Mucosa of rectum (tissue), 2 donors: ENCODE measurements around the gene CDH22.

Experiments used
- H3K27ac ChIP-seq, 2 donors: one replicate each; pipeline ENCODE4 v1.7.0; 2013; ENCODE audit warnings: inconsistent platforms in 2 of 2, low read depth in 2 of 2, low read length in 2 of 2
- H3K27me3 ChIP-seq, 2 donors: one replicate each; pipeline ENCODE4 v1.7.0; 2013; ENCODE audit warnings: low read length in 2 of 2; ENCODE audit not compliant: control insufficient read depth in 2 of 2, insufficient read depth in 2 of 2
- H3K36me3 ChIP-seq, 2 donors: one replicate each; pipeline ENCODE4 v1.7.0; 2013; ENCODE audit warnings: low read length in 2 of 2; ENCODE audit not compliant: control insufficient read depth in 2 of 2, insufficient read depth in 2 of 2
- H3K4me1 ChIP-seq, 2 donors: one replicate each; pipeline ENCODE4 v1.7.0; 2013; ENCODE audit warnings: low read length in 2 of 2, mild to moderate bottlenecking in 1 of 2; ENCODE audit not compliant: control insufficient read depth in 2 of 2, insufficient read depth in 2 of 2
- H3K4me3 ChIP-seq, 2 donors: one replicate each; pipeline ENCODE4 v1.7.0; 2013; ENCODE audit warnings: low read length in 2 of 2
- H3K9ac ChIP-seq, 2 donors: one replicate each; pipeline ENCODE4 v1.7.0; 2013; ENCODE audit warnings: low read length in 2 of 2, low read depth in 1 of 2, mild to moderate bottlenecking in 1 of 2
- H3K9me3 ChIP-seq, 2 donors: one replicate each; pipeline ENCODE4 v1.7.0; 2013; ENCODE audit warnings: low read length in 2 of 2; ENCODE audit not compliant: control insufficient read depth in 2 of 2
- donor health status: healthy.
- donor health status: Normal muscosa, but diverticular disease.

Gene CDH22

GRCh38 chr20:46139908-46140482 lies 168.3 kb downstream of the CDH22 start:
- no peaks in the 10 kb centered on the region for H3K4me1 ChIP-seq
- H3K9me3 ChIP-seq, result no peaks in the 10 kb centered on the region
- no peaks in the 10 kb centered on the region for H3K36me3 ChIP-seq
- H3K9ac ChIP-seq, result no peak overlapping the region
- peaks cover 15 to 20% of the 10 kb centered on the region in 2 donors for H3K27me3 ChIP-seq
- H3K4me3 ChIP-seq, result no peak overlapping the region
- no peak overlapping the region for H3K27ac ChIP-seq

- no peak overlapping the region for H3K9ac ChIP-seq
- peaks cover 12 to 20% of the 10 kb centered on the region in 2 donors for H3K27me3 ChIP-seq
Observed at GRCh38 chr20:46139266-46139889, 168.9 kb downstream of the CDH22 start.

GRCh38 chr20:46137816-46138215 lies 170.5 kb downstream of the CDH22 start:
- Histone ChIP-seq H3K9ac (no peak overlapping the region), H3K4me1 (no peaks in the 10 kb centered on the region), H3K4me3 (no peak overlapping the region), H3K27me3 (peaks cover 16 to 20% of the 10 kb centered on the region in 2 donors), H3K36me3 (no peaks in the 10 kb centered on the region), H3K9me3 (no peaks in the 10 kb centered on the region), H3K27ac (no peak overlapping the region)

More at GRCh38 chr20:46139266-46139889, 168.9 kb downstream of the CDH22 start:
- Histone ChIP-seq H3K36me3 (no peaks in the 10 kb centered on the region), H3K4me3 (no peak overlapping the region), H3K9me3 (no peaks in the 10 kb centered on the region), H3K4me1 (no peaks in the 10 kb centered on the region), H3K27ac (no peak overlapping the region)

GRCh38 chr20:46135856-46136633 lies 172.3 kb downstream of the CDH22 start:
- Histone ChIP-seq H3K9ac (no peak overlapping the region), H3K9me3 (no peaks in the 10 kb centered on the region), H3K27ac (no peak overlapping the region), H3K4me1 (no peaks in the 10 kb centered on the region), H3K4me3 (no peak overlapping the region), H3K36me3 (no peaks in the 10 kb centered on the region), H3K27me3 (peaks cover 13 to 16% of the 10 kb centered on the region in 2 donors)

- Histone ChIP-seq H3K36me3 (no peaks in the 10 kb centered on the region), H3K27ac (no peak overlapping the region), H3K4me3 (no peak overlapping the region), H3K4me1 (peaks cover 0 to 2% of the 10 kb centered on the region in 2 donors), H3K9me3 (no peaks in the 10 kb centered on the region), H3K9ac (no peak overlapping the region), H3K27me3 (peaks cover 13 to 18% of the 10 kb centered on the region in 2 donors)
Observed at GRCh38 chr20:46134716-46135115, 173.6 kb downstream of the CDH22 start.

- Histone ChIP-seq H3K9me3 (no peaks in the 10 kb centered on the region), H3K27me3 (peaks cover 7 to 18% of the 10 kb centered on the region in 2 donors), H3K4me3 (no peak overlapping the region), H3K4me1 (peaks cover 0 to 2% of the 10 kb centered on the region in 2 donors), H3K36me3 (no peaks in the 10 kb centered on the region), H3K9ac (no peak overlapping the region), H3K27ac (no peak overlapping the region)
Observed at GRCh38 chr20:46133886-46134654, 174.2 kb downstream of the CDH22 start.

GRCh38 chr20:46132705-46133120 lies 175.6 kb downstream of the CDH22 start:
- Histone ChIP-seq H3K9ac (no peak overlapping the region), H3K9me3 (no peaks in the 10 kb centered on the region), H3K27me3 (peaks cover 2 to 13% of the 10 kb centered on the region in 2 donors), H3K36me3 (no peaks in the 10 kb centered on the region), H3K4me3 (no peak overlapping the region), H3K27ac (no peak overlapping the region), H3K4me1 (peaks cover 0 to 2% of the 10 kb centered on the region in 2 donors)

- Histone ChIP-seq H3K4me1 (peaks cover 0 to 2% of the 10 kb centered on the region in 2 donors), H3K27ac (no peak overlapping the region), H3K9me3 (no peaks in the 10 kb centered on the region), H3K27me3 (peaks cover 0 to 10% of the 10 kb centered on the region in 2 donors), H3K9ac (no peak overlapping the region), H3K36me3 (peaks cover 0 to 2% of the 10 kb centered on the region in 2 donors), H3K4me3 (no peak overlapping the region)
Observed at GRCh38 chr20:46131396-46131795, 176.9 kb downstream of the CDH22 start.

- Histone ChIP-seq H3K9me3 (no peaks in the 10 kb centered on the region), H3K4me1 (peaks cover 0 to 2% of the 10 kb centered on the region in 2 donors), H3K36me3 (peaks cover 0 to 2% of the 10 kb centered on the region in 2 donors), H3K4me3 (no peak overlapping the region), H3K27me3 (peaks cover 0 to 10% of the 10 kb centered on the region in 2 donors), H3K9ac (no peak overlapping the region), H3K27ac (no peak overlapping the region)
Observed at GRCh38 chr20:46130534-46130933, 177.8 kb downstream of the CDH22 start.
